Activated naive CD4-positive, alpha-beta T cell (primary cell): ENCODE data around the gene ATP6V1A.
"Not testable (repeated sequence)": the region's sequence is repeated elsewhere in the genome, so short reads cannot be mapped to it uniquely, and the experiment has no call there.

Experiments
- DNase-seq, 4 experiments: peaks; one replicate each; lab custom pipeline; 2025; lab: John Stamatoyannopoulos, UW

ATP6V1A gene

DNA sequence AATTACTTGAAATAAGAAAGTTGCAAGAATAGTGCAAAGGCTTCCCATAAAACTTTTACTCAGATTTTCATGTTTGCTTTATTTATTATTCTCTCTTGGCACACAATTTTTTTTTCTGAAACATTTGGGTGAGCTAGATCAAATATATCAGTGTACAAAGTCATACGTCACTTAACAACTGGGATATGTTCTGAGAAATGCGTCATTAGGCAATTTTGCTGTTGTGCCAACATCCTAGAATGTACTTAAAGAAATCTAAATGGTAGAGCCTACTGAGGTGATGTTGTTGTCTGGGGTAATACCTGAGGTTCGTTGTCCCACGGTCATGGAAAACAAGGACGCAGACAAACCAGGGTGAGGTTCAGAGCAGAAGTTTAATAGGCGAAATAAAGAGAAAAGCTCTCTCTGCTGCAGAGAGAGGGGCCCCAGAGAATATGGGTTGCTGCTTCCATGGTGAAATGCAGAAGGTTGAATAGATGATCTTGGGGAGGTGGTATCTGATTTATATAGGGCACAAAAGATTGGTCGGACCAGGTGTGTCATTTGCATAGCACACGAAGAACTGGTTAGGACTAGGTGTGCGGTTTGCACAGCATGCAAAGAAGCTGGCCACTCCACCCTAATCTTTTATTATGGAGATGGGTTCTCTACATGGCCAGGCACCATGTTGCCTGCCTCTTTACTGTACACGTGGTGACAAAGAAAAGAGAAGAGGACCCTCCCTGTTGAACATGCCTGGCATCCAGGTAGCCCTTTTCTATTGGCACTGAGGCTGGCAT is 82.9 kb downstream of the ATP6V1A start:
- no peak for DNase-seq

GRCh38 chr3:113831103-113831355 is 84.2 kb downstream of the ATP6V1A start:
- DNase-seq: no peak

GRCh38 chr3:113832477-113833164 is 85.8 kb downstream of the ATP6V1A start:
- DNase-seq: no peak

- no peak for DNase-seq
These were observed 88.1 kb downstream of the ATP6V1A start for GRCh38 chr3:113834983-113835382.

DNA sequence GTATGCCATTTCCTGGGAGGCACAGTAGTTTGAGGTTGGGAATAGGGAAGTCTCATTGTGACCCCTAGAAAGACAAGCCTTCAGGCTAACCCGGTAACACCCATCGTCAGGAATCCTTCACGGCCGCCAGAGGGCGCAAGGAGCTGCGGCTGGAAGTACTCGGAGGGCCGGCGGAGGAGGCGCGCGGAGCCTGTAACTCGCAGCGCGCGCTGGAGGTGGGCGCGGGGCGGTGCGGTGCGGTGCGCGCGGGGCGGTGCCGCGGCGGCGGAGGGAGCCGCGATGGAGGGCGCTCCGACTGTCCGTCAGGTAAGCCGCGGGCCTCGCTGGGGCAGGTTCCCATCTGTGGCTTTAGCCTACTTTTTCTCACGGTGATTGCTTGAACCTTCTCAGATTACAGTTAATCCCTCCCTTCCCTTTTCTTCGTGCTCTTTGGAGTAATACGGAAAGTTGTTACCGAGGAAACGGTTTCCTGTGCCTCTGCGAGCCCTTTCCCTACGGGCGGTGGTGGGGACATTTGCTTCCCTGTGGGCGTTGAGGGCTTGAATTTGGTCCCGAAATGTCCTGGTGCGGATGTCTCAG is 91.9 kb downstream of the ATP6V1A start, which contains the start of gene GRAMD1C:
Gene GRAMD1C (plus strand): TSS at position 158 of the 579 bp plus-strand sequence. CDS start 122 bp downstream, at position 280.
- peak; percentile 48 to 78 (median 66) for DNase-seq

DNA sequence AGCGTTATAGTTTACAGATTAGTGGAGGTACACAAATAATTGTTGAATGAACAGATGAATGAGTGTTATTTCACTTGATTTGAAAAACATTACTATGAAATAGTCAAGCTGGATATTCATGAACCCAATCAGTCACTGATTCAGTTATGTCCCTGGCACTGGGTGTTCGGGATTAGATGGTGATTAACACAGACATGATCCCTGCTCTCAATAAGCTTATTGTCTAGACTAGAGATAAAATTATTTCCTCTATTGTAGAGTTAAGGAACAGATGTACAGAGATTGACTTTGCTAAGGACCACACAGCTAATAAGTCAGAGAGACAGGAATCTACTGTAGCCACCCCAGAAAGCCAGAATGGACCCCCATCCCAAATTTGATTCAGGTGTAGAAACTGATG is 92.7 kb downstream of the ATP6V1A start:
- DNase-seq: no peak

GRCh38 chr3:113844622-113845222 is 97.9 kb downstream of the ATP6V1A start:
- no peak for DNase-seq

- no peak for DNase-seq
These were observed 100.4 kb downstream of the ATP6V1A start for GRCh38 chr3:113847247-113847646.

DNA sequence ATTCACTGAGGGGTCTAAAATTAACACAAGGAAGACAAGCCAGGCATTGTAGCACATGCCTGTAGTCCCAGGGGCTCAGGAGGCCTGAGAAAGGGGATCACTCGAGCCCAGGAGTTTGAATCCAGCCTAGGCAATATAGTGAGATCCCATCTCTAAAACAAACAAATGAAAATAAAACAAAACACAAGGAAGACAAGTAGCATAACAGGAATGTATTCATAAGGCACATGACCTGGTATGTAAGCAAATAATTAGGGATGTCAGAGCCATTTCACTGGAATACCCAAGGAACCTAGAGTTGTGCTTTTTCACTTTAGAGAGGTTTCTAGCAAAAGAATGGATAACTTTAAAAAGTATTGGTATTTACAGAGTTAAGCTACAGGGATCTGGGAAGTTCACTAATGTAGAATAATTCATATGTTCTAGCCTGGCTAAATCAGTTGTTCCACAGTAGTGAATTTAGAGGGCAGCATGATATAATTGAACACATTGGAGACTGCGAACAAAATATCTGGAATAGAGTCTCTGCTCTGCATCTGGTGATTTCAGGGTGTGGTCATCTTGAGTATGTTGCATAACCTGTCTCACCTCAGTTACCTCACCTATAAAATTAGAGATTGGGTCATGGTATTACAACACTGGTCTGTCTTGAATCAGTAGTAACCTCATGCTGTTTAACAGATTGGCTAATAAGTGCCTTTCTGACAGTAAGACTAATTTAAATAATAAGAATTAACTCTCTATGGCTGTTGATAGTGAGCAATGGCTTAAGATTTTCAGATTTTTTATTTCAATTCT is 101.0 kb downstream of the ATP6V1A start:
- no peak for DNase-seq

GRCh38 chr3:113849071-113849470 is 102.2 kb downstream of the ATP6V1A start:
- DNase-seq: not testable (repeated sequence)

DNA sequence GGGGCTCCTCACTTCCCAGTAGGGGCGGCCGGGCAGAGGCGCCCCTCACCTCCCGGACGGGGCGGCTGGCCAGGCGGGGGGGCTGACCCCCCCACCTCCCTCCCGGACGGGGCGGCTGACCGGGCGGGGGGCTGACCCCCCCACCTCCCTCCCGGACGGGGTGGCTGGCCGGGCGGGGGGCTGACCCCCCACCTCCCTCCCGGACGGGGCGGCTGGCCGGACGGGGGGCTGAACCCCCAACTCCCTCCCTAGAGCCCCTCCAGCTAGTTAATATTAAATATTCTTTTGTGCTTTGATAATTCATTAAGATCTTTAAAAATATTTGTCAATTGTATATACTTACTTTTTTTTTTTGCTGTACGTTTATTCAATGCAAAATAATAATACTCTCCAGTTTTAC is 103.0 kb downstream of the ATP6V1A start:
- not testable (repeated sequence) for DNase-seq

DNA sequence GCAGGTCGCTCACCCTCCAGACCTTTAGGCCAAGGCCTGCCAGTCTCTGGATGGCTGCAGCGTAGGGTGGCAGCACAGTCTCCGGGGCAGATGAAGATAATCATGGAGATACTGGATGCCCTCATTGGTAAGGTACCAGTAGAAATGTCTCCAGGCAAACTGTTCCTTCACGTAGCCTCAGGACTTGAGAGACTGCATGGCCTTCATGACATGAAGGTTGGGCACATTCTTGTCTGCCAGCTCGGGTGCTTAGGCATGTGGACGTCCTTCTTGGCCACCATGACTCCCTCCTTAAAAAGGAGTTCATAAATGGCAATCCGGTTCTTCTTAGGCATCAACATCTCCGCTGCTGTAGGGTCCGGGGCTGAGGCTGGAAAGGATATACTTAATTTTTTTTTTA is 103.6 kb downstream of the ATP6V1A start:
- not testable (repeated sequence) for DNase-seq

DNA sequence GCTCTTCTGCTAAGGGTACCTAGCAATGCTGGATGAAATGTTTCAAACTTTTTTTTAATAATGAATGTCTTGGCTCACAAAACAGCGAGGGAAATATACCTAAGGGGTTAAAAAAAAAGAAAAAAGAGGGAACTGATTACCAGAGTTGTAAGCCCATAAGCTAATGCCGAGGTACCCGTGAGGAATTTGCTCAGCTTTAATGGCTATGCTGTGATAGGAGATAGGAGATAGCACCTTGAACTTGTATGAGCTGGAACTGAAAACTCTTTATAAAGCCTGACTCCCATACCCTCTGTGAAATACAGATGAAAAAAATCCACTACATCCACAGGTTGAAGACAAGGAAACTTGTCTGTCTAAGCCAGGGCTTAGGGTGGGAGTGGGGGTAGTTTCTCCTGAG is 105.7 kb downstream of the ATP6V1A start:
- DNase-seq: no peak
